ENCODE results near the gene RAB7A. TPM values are rescaled to one million over a fixed set of nuclear protein-coding genes. Genes with fewer than 3 reads are reported as not detected.

RAB7A gene
- total and polyA plus RNA-seq, 2 of the 13 experiments (the other 11 are each of a cell fraction or from before 2014, with no cell fraction given), result 26.5 to 182 TPM

DNA sequence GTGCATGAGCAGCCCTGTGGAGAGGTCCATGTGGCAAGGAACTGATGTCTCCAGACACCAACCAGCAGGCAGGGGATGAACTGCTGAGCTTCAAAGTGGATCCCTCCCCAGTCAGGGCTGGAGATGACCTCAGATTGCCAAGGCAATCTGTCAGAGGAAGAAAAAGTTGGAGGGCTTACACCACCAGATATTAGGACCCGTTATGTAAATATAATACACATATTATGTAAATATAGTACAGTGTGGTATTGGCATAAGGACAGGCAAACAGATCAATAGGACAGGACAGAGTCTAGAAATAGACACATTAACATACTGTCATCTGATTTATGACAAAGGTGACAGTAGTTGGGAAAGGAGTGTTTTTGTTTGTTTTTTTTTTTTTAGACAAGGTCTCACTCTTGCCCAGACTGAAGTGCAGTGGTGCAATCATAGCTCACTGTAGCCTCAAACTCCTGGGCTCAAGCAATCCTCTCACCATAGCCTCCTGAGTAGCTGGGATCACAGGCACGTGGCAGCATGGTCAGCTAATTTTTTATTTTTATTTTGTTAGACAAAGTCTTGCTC is 18.0 kb upstream of the RAB7A start (continued):
- TF ChIP-seq SOX6 (IDR thresholded peaks at IDR 0.05) (no peak), SOX6 (CRISPR knock-in tag; IDR thresholded peaks at IDR 0.05) (peak; percentile 93), ESRRA (CRISPR knock-in tag; IDR thresholded peaks at IDR 0.05; ENCODE audit: low read depth) (0 out of 2 replicates have a peak, but pooled peaks have one; percentile 52), HMG20B (CRISPR knock-in tag; conservative IDR thresholded peaks at IDR 0.05) (0 out of 2 replicates have a peak, but pooled peaks have one; percentile 63), NFYB (CRISPR knock-in tag; IDR thresholded peaks at IDR 0.05) (no peak), HOXA9 (CRISPR knock-in tag; IDR thresholded peaks at IDR 0.05; ENCODE audit: borderline replicate concordance) (peak; percentile 89), FOXP1 (IDR thresholded peaks at IDR 0.05) (peak; percentile 96), FOXP1 (CRISPR knock-in tag; IDR thresholded peaks at IDR 0.05) (peak; percentile 96), ZNF558 (CRISPR knock-in tag; IDR thresholded peaks at IDR 0.05; ENCODE audit: borderline replicate concordance) (no peak), NCOR1 (IDR thresholded peaks at IDR 0.05; ENCODE audit: borderline replicate concordance, low read length) (peak; percentile 94), ONECUT2 (CRISPR knock-in tag; IDR thresholded peaks at IDR 0.05) (peak; percentile 91), SMYD3 (CRISPR knock-in tag; IDR thresholded peaks at IDR 0.05) (peak; percentile 60; the same call in 1 of the 2 replicates), HOXA5 (CRISPR knock-in tag; IDR thresholded peaks at IDR 0.05) (peak; percentile 68; the same call in 1 of the 2 replicates), PHB2 (IDR thresholded peaks at IDR 0.05; ENCODE audit: partially characterized antibody) (no peak), FOSL2 (CRISPR knock-in tag; IDR thresholded peaks at IDR 0.05) (peak; percentile 8; the same call in 1 of the 2 replicates), ZMYM3 (CRISPR knock-in tag; IDR thresholded peaks at IDR 0.05) (peak; percentile 83), MIER3 (CRISPR knock-in tag; IDR thresholded peaks at IDR 0.05; ENCODE audit: borderline replicate concordance) (peak; percentile 22; the same call in 1 of the 2 replicates), ZFP90 (CRISPR knock-in tag; IDR thresholded peaks at IDR 0.05; ENCODE audit: borderline replicate concordance) (0 out of 2 replicates have a peak, but pooled peaks have one; percentile 59), ZNF3 (CRISPR knock-in tag; IDR thresholded peaks at IDR 0.05) (peak; percentile 94), PHF21A (CRISPR knock-in tag; IDR thresholded peaks at IDR 0.05) (peak; percentile 64), TEAD3 (CRISPR knock-in tag; optimal IDR thresholded peaks at IDR 0.05; ENCODE audit: borderline replicate concordance) (peak; percentile 43), RXRB (CRISPR knock-in tag; IDR thresholded peaks at IDR 0.05; ENCODE audit: borderline replicate concordance) (peak; percentile 95)
- TF ChIP-seq, protein P1, sequence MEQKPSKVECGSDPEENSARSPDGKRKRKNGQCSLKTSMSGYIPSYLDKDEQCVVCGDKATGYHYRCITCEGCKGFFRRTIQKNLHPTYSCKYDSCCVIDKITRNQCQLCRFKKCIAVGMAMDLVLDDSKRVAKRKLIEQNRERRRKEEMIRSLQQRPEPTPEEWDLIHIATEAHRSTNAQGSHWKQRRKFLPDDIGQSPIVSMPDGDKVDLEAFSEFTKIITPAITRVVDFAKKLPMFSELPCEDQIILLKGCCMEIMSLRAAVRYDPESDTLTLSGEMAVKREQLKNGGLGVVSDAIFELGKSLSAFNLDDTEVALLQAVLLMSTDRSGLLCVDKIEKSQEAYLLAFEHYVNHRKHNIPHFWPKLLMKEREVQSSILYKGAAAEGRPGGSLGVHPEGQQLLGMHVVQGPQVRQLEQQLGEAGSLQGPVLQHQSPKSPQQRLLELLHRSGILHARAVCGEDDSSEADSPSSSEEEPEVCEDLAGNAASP (CRISPR knock-in tag; IDR thresholded peaks at IDR 0.05; ENCODE audit: borderline replicate concordance), result 0 out of 2 replicates have a peak, but pooled peaks have one; percentile 36
- TF ChIP-seq, protein P2, sequence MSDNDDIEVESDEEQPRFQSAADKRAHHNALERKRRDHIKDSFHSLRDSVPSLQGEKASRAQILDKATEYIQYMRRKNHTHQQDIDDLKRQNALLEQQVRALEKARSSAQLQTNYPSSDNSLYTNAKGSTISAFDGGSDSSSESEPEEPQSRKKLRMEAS (IDR thresholded peaks at IDR 0.05), result peak; percentile 51
